ENCODE measurements around the gene IGSF8. TPM values are rescaled to one million over a fixed set of nuclear protein-coding genes. Genes with fewer than 3 reads are reported as not detected.

Gene IGSF8
- total and polyA plus RNA-seq, 2 donors (not counting 3 experiments of a cell fraction or from before 2014, with no cell fraction given) = 9.5 to 17.5 TPM

GRCh38 chr1:160092366-160093068, 5.9 kb downstream of the IGSF8 start:
- dilution Hi-C loops (cut with MboI; ENCODE audit: extremely low pct_ligation_motif_present, low sequenced_read_pairs) = no loop called here
- no peak overlapping the region for H3K27ac ChIP-seq (ENCODE audit: insufficient read depth, low read depth, low read length)
- TF ChIP-seq EZH2 (IDR thresholded peaks at IDR 0.05; ENCODE audit: borderline replicate concordance, low read depth, low read length, severe bottlenecking) (no peak), MAX (IDR thresholded peaks at IDR 0.05; ENCODE audit: insufficient read depth, insufficient read length) (no peak), MYC (IDR thresholded peaks at IDR 0.05; ENCODE audit: low read depth, low read length) (no peak), POLR2AphosphoS5 (IDR thresholded peaks at IDR 0.05; ENCODE audit: insufficient read depth, low read depth, low read length) (no peak), JUN (IDR thresholded peaks at IDR 0.05; ENCODE audit: borderline replicate concordance, insufficient read depth, insufficient read length, low read depth) (no peak), GATA2 (IDR thresholded peaks at IDR 0.05; ENCODE audit: insufficient read depth, insufficient read length, low read depth, low read length) (no peak), POLR2A (IDR thresholded peaks at IDR 0.05; ENCODE audit: low read depth, low read length) (no peak), FOS (IDR thresholded peaks at IDR 0.05; ENCODE audit: borderline replicate concordance, insufficient read depth, low read length) (no peak), CTCF (IDR thresholded peaks at IDR 0.05; ENCODE audit: extremely low read depth in 1 of 2, insufficient read depth in 1 of 2, low read depth in 1 of 2, low read length in 2 of 2) (no peak)
- H3K4me1 ChIP-seq (ENCODE audit: control insufficient read depth, extremely low read depth, insufficient read depth, low read length) = no peaks in the 10 kb centered on the region
- BruUV-seq (replicated peaks) = no TSS peak
- H2AFZ ChIP-seq (ENCODE audit: low read depth, low read length) = no peak overlapping the region
- FAIRE-seq (no peak), DNase-seq (ENCODE audit: low read depth, low spot score) (no peak)
- H3K4me3 ChIP-seq (replicated peaks in 1 of 3; ENCODE audit: insufficient read depth in 1 of 3, low read depth in 1 of 3, low read length in 3 of 3) = no peak overlapping the region
- no peak overlapping the region for H3K9ac ChIP-seq (replicated peaks; ENCODE audit: extremely low read depth, insufficient read depth, low read length)
- H3K79me2 ChIP-seq (ENCODE audit: control insufficient read depth, insufficient read depth, low read length) = no peaks in the 10 kb centered on the region
- no peak overlapping the region for H3K4me2 ChIP-seq (ENCODE audit: insufficient read depth, low read length)
- H4K20me1 ChIP-seq (replicated peaks; ENCODE audit: control insufficient read depth, extremely low read depth, insufficient read depth, low read length) = no peaks in the 10 kb centered on the region
- intact Hi-C loops (cut with micrococcal nuclease) = no loop called here
- no peaks in the 10 kb centered on the region for H3K9me1 ChIP-seq (replicated peaks; ENCODE audit: control insufficient read depth, extremely low read depth, insufficient read depth, low read length)
- no peaks in the 10 kb centered on the region for H3K36me3 ChIP-seq (ENCODE audit: control insufficient read depth in 2 of 2, extremely low read depth in 1 of 2, insufficient read depth in 2 of 2, low read length in 2 of 2)
- H3K27me3 ChIP-seq (ENCODE audit: control insufficient read depth in 2 of 2, insufficient read depth in 2 of 2, low read length in 2 of 2) = no peaks in the 10 kb centered on the region
- ChIA-PET CTCF (interaction anchor here (1.4 kb wide), 1 partner anchor 14 kb away, joined by 8 read pairs; no protein-coding TSS in a partner anchor), POLR2A (no interaction called here)
- H3K9me3 ChIP-seq (replicated peaks; ENCODE audit: control insufficient read depth, insufficient read depth, low read length) = no peaks in the 10 kb centered on the region
